HG02642 (cell line): ENCODE data around the gene PLD5.
"Not testable (repeated sequence)": the region's sequence is repeated elsewhere in the genome, so short reads cannot be mapped to it uniquely, and the experiment has no call there.

Experiments
- ATAC-seq: cut with Tn5 transposase; IDR thresholded peaks from one replicate; pipeline ENCODE4 v1.9.1; 2021; ENCODE audit warnings: mild to moderate bottlenecking; ENCODE audit not compliant: unreplicated experiment, poor library complexity

PLD5 gene

DNA sequence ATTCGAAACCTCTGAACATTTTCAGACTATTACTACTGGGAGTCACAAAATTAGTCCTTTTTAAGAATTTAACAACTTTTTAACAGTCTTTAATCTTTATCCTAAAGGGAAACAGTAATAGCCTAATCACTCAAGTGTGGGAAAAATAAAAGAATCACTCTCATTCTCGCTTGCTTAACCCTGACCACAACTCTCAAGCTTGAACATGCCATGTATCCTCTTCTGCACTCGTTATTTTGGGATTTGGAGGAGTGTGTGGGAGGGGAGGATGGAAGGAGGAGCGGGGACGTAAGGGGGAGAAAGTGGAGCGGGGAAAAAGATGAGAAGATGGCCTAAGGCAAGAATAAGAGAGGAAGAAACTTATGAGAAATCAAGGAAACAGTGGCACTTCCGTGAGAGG, 215.8 kb downstream of the PLD5 start:
- ATAC-seq: not testable (repeated sequence)

DNA sequence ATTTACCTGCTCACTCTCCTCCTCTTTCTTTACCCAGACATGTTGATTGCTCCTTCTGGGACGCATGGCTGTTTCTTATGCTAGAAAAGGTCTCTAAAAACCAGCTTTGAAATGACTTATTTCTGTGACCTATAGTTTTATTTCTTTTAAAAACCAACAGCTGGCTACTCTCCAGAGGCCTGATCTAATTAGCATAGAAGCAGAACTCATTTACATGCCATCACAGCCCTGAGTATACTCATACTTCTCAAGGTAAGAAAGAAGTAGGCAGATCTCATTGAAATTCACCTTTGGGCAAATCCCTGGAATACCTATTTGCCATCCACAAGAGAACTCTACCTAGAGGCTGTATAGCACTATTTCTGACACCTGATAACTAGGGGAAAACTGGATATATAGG, 230.7 kb downstream of the PLD5 start:
- not testable (repeated sequence) for ATAC-seq

DNA sequence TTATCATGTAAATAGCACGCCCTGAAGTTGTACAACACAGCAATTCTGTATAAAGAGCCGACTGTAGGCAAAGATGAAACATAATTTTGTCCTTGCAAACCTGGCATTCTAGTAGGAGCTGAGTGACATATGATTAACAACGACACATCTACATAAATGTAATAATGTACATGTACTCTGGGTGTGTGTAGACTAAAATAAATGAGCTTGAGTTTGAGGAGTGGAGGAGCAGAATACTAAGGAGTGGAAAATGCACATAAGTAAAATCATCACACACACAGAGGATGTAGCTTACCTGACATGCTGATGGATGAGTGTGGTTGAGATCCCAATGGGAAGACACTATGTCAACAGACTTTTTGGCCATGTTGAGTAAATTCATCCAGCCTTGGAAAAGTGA, 236.4 kb downstream of the PLD5 start:
- ATAC-seq: not testable (repeated sequence)

DNA sequence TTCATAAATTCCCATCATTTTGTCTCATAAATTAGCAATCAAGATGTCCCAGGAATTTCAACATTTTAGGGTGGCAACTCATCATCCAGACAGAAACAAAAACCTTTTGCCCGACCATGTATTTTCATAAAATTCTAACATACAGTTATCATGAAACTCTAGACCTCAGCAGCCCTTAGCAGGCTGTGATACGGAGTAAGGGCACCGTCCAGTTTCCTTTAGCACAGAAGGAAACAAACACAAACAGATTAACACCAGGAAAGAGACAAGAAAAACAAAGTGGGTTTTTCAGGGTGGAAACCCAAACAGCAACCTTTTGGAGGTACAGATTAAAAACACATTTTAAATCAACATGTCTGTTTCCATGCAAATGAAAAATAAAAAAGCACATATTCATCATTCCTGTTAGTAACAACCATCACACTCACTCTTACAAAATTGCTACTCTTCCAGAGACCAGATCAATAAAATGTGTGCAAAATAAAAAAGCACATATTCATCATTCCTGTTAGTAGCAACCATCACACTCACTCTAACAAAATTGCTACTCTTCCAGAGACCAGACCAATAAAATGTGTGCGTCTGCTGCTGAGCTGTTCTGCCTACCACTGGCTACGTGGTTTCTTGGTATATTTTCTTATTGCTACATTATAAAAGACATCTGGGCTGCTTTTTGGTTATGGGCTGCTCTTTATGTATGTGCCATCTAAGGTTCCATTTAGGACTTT, 241.6 kb downstream of the PLD5 start:
- not testable (repeated sequence) for ATAC-seq

DNA sequence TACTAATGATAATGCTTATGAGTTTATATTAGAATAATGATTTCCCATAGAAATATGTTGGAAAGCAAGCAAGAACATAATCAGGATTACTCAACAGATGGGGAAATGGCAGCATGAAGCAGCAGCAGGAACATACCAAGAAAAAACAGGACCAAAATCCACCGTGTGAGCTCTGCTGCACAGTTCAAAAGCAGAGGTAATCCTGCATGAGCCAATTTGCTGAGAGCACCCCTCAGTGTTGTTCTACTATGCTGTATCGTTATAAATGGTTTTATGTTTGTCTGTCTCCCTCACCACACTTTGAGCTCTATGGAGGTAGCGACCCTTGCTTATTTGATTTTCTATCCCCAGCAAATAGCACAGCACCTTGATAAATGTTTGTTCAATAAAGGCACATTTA, 246.1 kb downstream of the PLD5 start:
- not testable (repeated sequence) for ATAC-seq

DNA sequence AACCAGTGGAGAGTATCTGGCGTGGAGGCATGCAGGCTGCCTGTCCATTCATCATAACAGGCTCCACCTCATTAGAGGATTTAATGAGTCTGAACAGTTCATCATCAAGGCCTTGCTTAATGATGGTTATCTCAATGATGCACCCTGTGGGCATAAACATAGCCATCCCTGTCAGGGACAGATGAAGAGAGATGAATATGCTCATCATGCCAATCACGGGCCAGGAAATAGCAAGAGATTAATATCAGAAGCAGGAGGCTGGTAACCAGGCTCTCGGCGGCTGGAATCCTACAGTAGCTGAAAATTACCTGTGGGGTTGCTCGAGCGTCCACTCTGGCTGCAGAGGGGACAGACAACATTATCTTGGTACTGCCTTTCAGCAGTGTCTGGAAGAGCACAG, 247.7 kb downstream of the PLD5 start:
- not testable (repeated sequence) for ATAC-seq

DNA sequence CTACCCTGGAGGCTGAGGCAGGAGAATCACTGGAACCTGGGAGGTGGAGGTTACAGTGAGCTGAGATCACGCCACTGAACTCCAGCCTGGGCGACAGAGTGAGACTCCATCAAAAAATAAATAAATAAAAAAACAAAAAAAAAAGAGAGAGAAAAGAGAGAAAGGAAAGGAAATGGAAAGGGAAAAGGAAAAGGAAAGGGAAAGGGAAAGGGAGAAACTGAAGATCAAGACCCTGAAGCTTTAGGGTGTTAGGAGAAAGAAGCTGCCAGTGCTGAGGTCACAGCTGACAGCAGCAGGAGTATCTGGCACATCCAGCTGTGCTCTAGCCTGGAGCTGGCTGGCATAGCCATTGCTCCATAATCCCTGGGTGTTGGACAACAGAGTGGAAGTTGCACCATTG, 257.5 kb downstream of the PLD5 start:
- not testable (repeated sequence) for ATAC-seq

DNA sequence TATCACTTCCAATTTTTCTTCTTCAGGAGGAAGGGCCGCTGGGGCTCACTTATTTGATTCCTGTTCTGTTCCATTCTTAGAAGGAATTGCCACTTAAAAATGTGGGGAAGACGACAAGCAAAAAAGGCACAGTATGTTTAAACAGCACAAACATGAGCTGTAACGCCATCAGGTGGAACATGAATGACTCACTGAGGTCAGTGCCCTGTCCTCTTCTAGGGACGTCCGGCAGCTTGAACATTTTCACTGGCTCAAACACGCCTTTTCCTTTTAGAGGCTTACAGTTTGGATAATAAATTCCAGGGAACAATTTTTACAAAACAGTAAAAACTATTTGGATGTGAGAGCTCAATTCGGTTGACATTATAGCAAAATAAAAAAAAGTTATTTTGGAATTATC, 260.1 kb downstream of the PLD5 start:
- ATAC-seq: not testable (repeated sequence)

DNA sequence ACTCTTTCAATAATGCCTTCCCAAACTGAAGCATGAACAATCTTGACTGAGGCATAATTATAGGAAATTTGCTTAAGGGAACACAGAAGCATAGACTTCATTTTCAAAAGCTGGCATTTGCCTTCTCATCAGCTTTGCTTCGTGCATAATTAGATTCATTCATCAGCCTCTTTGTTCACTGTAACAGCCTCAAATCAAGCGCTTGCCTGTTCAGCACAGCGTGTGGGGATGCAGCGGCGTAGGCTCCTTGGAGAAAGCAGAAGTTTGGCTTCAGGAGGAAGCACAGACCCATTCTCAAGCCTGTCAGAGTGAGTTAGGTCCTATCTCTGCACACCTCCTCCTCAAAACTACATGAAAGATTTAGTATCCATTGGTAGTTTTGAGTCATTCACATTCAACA, 279.2 kb downstream of the PLD5 start:
- no peak for ATAC-seq

DNA sequence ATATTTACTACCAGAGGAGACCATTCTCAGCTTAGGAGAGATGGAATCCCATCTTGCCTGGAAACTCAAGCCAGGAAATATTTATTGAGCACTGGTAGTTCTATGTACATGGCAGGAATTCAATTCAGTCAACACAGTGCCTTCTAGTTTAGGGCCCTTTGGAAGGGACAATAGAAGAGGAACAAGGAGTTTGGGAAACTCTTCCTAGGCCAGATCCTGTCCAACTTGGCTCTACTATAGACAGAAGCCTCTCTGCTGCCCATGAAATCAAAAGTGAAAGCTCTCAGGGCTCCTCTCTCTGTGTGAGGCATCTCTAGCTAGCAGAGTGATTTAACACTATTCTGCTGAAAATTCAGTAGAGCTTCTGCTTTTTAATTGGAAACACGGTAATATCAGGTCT, 281.0 kb downstream of the PLD5 start:
- ATAC-seq: peak; percentile 95

DNA sequence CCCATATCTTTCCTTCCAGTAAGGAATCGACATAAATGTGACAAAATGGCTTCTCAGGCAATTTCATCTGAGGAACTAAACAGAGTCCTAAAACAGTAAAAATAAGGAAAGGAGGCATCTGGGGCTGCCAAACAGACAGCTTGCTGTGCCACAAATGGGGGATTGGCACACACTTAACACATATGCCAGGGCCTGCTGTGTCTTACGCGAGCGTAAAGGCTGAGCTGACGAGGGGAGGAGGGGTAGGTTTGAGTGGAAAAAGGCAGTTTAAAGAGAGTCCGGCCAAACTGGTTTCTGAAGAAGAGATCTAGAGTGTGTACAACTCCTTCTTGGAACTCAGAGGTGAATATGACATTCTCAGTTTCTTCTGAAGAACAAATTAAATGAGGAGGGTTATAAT, 281.5 kb downstream of the PLD5 start:
- peak; percentile 3 for ATAC-seq

DNA sequence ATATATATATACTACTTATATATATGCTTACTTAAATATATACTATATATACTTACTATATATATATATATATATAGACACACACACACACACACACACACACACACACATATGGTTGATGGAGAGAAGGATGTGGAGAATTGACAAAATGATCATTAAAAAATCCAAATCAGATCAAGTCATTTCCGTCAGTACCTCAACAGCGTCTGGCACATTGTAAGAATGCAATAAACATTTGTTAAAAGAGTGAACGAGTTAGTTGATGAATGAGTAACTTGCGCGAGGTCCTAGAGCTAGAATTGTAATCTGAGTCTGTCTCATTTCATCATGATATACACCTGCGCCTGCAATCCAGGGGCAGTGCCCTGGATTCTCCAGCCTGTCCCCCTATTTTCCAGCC, 282.6 kb downstream of the PLD5 start:
- no peak for ATAC-seq

DNA sequence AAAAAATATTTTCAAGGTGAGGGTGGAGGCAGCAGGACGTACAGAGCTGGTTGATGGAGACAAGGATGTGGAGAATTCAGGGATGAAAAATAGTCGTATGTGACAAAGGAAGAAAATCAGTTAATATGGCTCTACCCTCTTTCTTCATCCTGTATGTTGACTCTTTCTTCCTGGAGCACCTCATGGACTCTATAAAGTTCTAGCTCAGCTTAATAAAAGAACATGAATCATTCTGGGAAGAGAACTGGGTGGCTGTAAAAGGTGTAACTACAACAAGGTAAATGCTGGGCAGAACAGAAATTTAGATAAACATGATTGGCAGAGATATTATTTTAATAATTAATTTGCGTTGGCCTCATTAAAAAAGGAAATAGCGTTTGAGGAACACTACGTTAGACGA, 283.8 kb downstream of the PLD5 start:
- no peak for ATAC-seq

DNA sequence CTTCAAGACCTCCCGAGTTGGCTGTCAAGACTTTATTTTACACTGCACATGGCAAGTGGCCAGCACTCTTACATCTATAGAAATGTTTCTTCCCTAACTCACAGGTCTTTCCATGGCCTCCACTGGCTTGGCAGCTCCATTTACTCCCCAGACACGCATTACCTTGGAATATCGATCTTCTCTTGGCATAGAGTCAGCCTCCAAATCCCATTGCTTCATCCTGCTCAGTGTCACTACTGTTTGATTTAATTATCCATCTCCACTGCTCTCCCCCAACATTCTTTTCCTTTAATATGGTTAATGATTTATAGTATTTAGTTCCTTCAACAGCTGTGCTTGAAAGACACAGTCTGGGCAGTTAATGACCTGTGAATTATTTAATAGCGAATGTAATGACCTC, 284.4 kb downstream of the PLD5 start:
- ATAC-seq: no peak

DNA sequence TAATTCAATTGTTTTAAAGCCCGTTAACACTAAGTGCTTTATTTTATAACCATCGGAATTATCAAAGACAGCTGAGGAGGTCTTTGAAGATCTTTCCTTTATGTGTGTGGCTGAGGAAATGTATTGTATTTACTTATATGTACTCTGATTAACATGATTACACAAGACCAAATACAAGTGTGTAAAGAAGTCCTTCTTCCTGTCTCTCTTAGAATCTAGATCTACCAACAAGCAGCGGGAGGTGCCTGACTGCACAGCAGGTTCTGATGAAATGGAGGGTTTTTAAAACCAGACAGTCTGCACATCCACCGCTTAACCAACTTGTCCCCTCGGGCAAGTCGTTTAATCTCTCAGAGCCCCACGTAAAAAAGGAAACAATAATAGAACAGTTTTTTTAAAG, 285.1 kb downstream of the PLD5 start:
- ATAC-seq: no peak

DNA sequence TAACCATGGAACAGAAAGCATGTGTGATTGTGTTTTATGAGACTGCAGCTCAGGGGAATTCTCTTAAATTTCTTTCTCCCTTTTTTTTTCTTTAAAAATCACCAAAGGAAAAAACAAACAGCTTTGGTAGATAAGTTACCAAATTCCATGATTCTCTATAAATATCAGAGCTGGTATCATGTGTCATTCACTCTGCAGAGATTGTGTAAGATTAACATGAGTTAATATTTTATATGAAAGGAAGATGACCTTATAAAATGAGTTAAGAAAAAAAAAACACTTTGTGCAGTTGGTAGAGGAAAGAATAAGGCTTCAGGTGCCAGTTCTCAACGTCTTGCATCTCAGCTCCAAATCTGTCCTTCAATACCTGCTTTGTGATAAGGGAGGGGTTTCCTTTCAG, 287.4 kb downstream of the PLD5 start:
- ATAC-seq: no peak

DNA sequence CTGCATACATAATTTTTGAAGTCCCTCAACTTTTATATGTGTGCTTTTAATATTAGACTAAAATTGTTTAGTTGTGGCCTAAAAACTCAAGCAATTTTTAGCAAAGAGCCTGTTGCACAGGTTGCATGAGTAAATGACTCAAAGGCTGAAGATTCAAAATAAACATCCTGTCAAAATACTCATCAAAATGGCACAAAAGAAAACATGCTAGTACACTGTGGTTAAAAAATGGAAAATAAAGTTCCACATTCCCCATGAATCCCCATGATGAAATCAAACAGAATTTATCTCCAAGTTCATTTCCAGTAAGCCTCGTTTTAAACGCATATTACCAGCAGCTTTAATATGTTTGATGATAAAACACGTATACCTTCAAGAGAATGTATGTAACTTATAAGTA, 295.5 kb downstream of the PLD5 start:
- ATAC-seq: no peak

DNA sequence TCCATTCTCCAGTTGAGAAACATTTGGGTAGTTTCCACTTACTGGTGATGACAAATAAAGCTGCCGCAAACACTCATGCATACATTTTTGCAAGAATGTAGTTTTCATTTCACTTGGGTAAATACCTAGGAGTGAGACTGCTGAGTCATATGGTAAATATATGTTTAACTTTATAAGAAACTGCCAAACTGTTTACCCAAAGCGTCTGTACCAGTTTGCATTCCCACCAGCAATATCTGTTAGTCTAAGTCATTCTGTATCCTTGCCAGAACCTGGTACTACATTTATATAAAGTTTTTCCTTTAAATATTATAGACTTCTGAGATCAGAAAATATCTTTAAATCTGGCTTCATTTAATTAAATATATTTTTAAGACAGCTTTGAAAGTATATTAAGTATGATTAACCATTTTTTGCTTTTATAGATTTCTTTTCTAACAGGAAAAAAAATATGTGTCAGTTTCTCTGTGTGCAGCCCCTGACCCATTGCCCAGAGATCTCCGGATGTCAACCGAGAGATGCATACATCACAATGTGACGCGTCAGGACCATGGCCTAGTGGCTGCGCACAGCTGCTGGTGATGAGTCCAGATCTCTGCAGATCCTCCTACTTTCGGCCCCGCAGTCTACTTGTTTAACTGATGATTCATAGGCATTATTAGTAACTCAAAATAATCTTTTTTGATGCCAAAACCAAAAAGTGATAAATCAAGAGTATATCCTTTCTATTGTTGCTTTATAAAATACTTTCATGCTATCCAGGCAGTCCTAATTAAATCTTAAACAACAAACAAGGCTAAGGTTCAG, 298.5 kb downstream of the PLD5 start:
- ATAC-seq: peak; percentile 50

DNA sequence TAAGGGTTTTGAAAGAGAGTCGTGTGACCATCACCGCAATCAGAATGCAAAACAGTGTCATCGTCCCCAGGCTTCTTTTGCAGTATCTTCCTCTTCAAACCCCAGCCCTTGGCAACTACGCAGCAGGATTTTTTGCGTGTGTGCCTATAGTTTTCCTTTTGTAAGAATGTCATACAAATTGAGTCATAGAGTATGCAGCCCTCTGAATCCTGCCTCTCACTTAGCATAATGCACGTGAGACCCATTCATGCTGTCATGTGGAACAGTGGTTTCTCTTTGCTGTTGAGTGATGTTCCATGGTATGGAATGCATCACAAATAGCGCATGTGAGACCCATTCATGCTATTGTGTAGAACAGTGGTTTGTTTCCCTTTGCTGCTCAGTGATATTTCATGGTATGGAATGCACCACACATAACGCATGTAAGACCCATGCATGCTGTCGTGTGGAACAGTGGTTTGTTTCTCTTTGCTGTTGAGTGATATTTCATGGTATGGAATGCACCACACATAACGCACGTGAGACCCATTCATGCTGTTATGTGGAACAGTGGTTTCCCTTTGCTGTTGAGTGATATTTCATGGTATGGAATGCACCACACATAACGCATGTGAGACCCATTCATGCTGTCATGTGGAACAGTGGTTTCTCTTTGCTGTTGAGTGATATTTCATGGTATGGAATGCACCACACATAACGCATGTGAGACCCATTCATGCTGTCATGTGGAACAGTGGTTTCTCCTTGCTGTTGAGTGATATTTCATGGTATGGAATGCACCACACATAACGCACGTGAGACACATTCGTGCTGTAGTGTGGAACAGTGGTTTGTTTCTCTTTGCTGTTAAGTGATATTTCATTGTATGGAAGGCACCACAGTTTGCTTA, 299.4 kb downstream of the PLD5 start:
- ATAC-seq: not testable (repeated sequence)

DNA sequence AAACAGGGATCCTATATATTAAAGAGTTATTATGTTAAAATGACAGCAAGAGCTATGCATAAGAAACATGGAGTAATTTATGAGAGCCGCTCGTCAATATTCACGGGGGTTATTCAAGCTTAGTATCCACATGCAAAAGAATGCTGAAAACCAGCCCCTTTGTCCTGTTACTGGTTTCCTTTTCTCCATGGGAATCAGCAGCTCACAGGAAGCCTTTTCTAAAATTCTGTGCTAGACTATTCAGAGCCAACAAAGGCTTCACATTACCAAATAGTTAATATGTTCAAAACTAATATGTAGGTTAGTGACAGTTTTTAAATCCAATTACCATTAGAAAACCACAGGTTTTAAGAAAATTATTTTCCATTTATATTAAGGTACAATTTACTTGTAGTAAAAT, 300.0 kb downstream of the PLD5 start:
- ATAC-seq: no peak

DNA sequence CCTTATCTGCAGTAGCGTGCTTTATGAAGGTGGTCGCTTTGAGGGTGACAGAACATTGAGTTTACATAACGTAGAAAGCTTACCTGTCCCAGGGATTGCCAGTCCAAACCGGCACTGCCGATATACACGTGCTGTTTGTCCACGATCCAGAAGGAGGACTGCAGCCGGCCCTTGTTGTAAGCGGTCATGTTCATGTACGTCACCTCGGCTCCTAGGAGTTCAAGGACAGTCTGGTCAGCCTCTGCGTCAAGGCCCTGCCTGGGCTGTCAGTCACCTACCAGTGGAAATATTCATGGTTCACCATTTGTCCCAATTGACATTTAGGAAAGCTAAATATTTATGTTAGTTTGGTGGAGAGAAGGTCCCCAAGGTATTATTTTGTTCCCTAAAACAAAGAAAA, 304.6 kb downstream of the PLD5 start:
- ATAC-seq: no peak
